G401 (cell line): Measurements from ENCODE around the gene SRM. TPM values are rescaled to one million over a fixed set of nuclear protein-coding genes. Genes with fewer than 3 reads are reported as not detected.
"Not testable (repeated sequence)": the region's sequence is repeated elsewhere in the genome, so short reads cannot be mapped to it uniquely, and the experiment has no call there.

Source experiments
- DNase-seq: peaks from one replicate; pipeline ENCODE4 v3.0.0-alpha.2; 2015; ENCODE audit warnings: low spot score
- in situ Hi-C: cut with HindIII; loops from 2 replicates; pipeline ENCODE4 v1.10.0; 2016; ENCODE audit warnings: low sequenced_read_pairs, mixed read lengths
- total RNA-seq: library from RNA; depleted of rRNA; stranded (reverse); fragments of >200 nt; shearing (Covaris generic); gene quantifications from 2 replicates; pipeline ENCODE4 v1.2.3, GENCODE V29; 2014; rRNA removed

The SRM gene
- total RNA-seq, 1 experiment from 2014 or later, result 24.3 TPM

GRCh38 chr1:11026052-11026451, 33.8 kb downstream of the SRM start:
- in situ Hi-C loops, result no loop called here
- DNase-seq, result no peak

GRCh38 chr1:11025618-11026017, 34.2 kb downstream of the SRM start:
- in situ Hi-C loops, result no loop called here
- DNase-seq, result no peak

- in situ Hi-C loops, result no loop called here
- DNase-seq, result no peak
Measured at GRCh38 chr1:11024874-11025203, 35.0 kb downstream of the SRM start.

- no peak for DNase-seq
- in situ Hi-C loops, result no loop called here
Measured at GRCh38 chr1:11024154-11024873, 35.5 kb downstream of the SRM start.

GRCh38 chr1:11023201-11023600, 36.6 kb downstream of the SRM start:
- DNase-seq, result no peak
- in situ Hi-C loops, result no loop called here

- no peak for DNase-seq
- in situ Hi-C loops, result no loop called here
Measured at GRCh38 chr1:11019971-11020370, 39.8 kb downstream of the SRM start.

- DNase-seq, in situ Hi-C loops: not testable (repeated sequence)
Measured at GRCh38 chr1:11019358-11019757, 40.5 kb downstream of the SRM start.

- in situ Hi-C loops, result no loop called here
Measured at GRCh38 chr1:11013160-11013531, 46.7 kb downstream of the SRM start.

GRCh38 chr1:11012260-11013159, 47.3 kb downstream of the SRM start, which contains the start of gene TARDBP:
TARDBP (plus strand) TSS chr1:11012654; CDS start chr1:11013728, 1,074 bp downstream.
- DNase-seq, result peak; percentile 91
- in situ Hi-C loops, result no loop called here

More at GRCh38 chr1:11013160-11013531, 46.7 kb downstream of the SRM start:
- DNase-seq, result no peak

Other genes with a start within 250 kb of the SRM start
- gene TARDBP, start 47.4 kb downstream of the SRM start, total RNA-seq, result 31.6 and 70.3 TPM in 2 replicates
- not detected in 2 replicates for gene MASP2, start 12.8 kb downstream of the SRM start, total RNA-seq
- gene EXOSC10, start 39.9 kb upstream of the SRM start, total RNA-seq, result 42.5 and 61.7 TPM in 2 replicates
- gene ANGPTL7, start 129.3 kb upstream of the SRM start, total RNA-seq, result not detected in 2 replicates
- gene MTOR, start 202.5 kb upstream of the SRM start, total RNA-seq, result 21.5 and 26.7 TPM in 2 replicates
- gene UBIAD1, start 213.2 kb upstream of the SRM start, total RNA-seq, result 10.8 and 16.2 TPM in 2 replicates